ENCODE data around the gene NEUROD2.

Gene NEUROD2

DNA sequence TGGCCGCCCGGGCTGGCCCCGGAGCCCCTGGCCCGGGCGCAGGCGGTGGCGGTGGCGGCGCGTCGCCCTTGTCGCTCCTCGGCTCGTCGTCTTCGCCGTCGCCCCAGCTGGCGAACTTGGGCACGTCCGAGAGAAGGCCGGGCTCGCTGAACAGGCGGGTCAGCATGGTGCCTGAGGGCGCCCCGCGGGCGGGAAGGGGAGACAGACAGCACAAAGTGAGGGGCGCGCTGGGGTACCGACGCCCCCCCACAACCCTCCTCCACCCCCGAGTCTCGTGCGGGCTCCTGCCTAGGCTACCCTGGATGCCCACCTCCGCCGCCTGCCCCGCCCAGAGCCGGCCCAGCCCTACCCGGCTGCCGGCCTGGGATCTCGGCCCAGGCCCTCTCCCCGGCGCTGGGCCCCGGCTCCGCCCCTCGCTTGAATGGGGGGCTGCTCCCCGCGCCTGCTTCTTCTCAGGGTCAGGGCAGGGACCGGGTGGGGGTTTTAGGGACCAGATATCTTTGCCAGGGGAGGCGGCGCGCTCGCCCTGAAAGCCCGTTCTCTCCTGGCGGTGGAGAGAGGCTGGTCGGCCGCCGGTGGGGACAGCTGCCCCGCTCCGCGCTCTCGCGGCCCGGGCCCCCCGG, 1.2 kb downstream of the NEUROD2 start:
- TF ChIP-seq, protein P1, sequence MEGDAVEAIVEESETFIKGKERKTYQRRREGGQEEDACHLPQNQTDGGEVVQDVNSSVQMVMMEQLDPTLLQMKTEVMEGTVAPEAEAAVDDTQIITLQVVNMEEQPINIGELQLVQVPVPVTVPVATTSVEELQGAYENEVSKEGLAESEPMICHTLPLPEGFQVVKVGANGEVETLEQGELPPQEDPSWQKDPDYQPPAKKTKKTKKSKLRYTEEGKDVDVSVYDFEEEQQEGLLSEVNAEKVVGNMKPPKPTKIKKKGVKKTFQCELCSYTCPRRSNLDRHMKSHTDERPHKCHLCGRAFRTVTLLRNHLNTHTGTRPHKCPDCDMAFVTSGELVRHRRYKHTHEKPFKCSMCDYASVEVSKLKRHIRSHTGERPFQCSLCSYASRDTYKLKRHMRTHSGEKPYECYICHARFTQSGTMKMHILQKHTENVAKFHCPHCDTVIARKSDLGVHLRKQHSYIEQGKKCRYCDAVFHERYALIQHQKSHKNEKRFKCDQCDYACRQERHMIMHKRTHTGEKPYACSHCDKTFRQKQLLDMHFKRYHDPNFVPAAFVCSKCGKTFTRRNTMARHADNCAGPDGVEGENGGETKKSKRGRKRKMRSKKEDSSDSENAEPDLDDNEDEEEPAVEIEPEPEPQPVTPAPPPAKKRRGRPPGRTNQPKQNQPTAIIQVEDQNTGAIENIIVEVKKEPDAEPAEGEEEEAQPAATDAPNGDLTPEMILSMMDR (IDR thresholded peaks at IDR 0.05; ENCODE audit: low read length, missing control alignments) = no peak
- no peak for DNase-seq (ENCODE audit: low read depth)

DNA sequence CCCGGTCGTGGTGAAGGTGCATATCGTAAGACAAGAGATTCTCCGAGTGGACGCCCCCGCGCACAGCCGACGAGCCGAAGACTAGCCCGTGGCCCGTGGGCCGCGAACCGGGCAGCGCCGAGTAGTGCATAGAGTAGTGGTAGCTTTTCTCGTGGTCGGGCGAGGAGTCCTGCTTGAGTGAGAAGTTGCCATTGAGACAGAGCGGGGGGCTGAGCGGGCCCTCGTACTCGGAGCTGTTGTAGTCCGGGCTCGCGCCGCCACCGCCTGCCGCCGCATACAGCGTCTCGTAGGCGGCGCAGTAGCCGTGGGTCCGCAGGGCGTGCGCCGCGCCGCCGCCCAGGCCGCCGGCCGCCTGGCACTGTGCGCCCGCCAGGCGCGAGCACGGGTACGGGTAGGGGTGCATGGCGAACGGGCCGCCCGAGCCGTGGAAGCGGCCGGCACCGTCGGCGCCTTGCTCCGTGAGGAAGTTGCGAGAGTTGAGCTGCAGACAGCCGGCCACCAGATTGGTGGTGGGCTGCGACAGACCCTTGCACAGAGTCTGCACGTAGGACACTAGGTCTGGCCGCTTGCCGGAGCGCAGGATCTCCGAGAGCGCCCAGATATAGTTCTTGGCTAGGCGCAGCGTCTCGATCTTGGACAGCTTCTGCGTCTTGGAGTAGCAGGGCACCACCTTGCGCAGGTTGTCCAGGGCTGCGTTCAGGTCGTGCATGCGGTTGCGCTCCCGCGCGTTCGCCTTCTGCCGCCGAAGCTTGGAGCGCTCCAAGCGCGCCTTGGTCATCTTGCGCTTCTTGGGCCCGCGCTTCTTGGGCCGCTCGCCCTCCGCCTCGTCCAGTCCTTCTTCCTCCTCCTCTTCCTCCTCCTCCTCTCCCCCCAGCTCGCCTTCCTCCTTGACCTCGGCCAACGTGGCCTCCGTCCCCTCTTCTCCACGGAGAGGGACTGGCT, 2.0 kb downstream of the NEUROD2 start:
- no peak for DNase-seq (ENCODE audit: low read depth)
- TF ChIP-seq, protein P1 (IDR thresholded peaks at IDR 0.05; ENCODE audit: low read length, missing control alignments) = no peak
- no peak overlapping the region for H3K4me3 ChIP-seq (replicated peaks; ENCODE audit: low read depth, low read length)

More for the DNA sequence above, 1.2 kb downstream of the NEUROD2 start:
- H3K4me3 ChIP-seq (replicated peaks; ENCODE audit: low read depth, low read length) = no peak overlapping the region

DNA sequence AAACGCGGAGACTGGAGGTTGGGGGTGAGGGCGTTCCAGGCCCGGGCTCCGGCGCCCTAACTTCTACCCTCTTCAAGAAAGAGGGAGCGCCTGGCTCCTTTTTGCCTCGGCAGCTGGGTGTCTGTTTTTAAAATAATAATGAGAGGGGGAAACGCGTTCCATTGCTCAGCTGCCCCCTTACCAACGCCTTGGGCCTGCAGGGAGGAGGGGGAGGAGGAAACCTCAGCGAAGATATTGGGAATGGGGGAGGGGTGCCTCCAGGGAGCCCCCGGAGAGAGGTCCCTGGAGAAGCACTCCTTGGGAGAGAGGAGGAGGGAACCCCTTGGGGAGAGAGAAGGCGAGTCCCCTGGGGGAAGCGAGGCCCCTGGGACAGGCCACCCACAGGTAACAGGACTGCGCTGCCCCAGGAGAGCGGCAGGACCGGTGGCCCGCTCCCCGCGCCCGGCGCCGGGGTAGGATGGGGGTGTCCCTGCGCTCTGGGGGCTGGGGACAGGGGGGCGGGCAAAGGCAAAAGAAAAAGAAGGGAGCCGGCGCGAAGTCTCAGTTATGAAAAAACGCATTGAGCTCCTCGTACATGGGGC, 2.7 kb downstream of the NEUROD2 start:
- DNase-seq (ENCODE audit: low read depth) = no peak
- H3K4me3 ChIP-seq (replicated peaks; ENCODE audit: low read depth, low read length) = no peak overlapping the region
- TF ChIP-seq, protein P1 (IDR thresholded peaks at IDR 0.05; ENCODE audit: low read length, missing control alignments) = no peak

DNA sequence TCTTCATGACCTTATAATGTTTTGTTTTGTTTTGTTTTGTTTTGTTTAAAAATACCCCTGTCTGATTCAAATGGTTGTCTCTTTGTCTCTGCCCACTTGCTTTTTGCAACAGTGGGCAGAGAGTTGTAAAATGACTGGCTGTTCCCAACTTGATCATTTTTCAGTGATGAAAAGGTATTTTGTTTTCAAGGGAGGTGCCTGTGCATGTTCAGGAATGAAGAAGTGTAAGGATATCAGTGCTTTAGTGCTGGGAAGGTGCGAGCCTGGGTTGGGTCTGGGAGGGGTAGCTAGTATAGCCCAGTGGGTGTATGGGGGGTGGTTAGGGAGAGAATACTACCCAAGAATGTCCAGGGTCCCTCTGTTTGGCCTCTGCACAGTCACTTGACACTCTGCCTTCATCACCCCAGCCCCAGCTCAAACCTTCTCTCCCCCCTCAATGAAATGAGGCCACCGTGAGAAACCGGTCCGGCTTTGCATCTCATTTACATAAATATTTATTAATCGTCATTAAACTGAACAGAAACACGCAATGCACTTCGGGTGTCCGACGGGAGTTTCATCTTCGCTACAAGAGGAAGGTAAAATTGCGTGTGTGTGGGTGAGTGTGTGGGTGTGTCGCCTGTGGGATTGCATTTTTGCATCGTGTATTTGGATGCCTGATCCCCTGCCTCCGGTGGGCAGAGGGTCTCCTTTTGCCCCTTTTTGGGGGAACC, 4.3 kb downstream of the NEUROD2 start:
- H3K4me3 ChIP-seq (replicated peaks; ENCODE audit: low read depth, low read length) = no peak overlapping the region
- no peak for DNase-seq (ENCODE audit: low read depth)
- TF ChIP-seq, protein P1 (IDR thresholded peaks at IDR 0.05; ENCODE audit: low read length, missing control alignments) = no peak

DNA sequence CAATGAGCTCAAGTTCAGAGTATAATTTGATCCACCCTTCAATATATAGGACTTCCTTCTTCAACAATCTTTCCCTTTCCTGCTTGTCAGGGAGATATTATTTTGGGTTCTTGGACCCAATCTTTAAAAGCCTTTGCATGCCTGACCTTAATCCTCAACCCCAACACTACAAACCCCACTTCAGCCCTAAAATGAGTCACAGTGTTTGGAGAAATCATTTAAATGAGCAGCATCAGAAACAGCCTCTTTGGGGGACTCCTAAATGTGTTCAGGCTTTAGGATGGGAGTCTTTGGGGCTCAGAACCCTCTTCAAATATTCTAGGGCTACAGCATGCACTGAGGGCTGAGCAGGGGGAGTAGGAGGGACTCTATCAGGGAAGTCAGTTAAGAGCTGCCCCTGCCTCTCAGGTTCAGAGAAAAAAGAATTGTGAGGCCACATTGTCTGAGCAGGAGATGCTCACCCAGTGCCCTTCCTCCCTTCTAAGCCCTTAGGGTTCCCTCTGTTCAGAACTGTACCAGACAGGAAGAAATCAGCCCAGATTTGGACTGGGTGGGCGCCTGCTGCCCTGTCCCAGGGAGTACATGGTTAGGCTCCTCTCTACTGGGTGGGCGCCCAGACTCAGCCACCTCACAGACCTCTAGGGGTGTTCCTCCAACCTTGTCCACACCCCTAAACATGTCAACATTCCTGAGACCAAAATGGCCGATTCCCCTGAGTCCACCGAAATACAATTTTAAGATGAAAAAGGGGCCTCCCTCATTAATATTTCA, 5.0 kb downstream of the NEUROD2 start:
- H3K4me3 ChIP-seq (replicated peaks; ENCODE audit: low read depth, low read length) = no peak overlapping the region
- TF ChIP-seq, protein P1 (IDR thresholded peaks at IDR 0.05; ENCODE audit: low read length, missing control alignments) = no peak

More for the DNA sequence above, 5.0 kb downstream of the NEUROD2 start:
- DNase-seq (ENCODE audit: low read depth) = no peak

Measured in fibroblast of pulmonary artery (primary cell).